Loucy (cell line): ENCODE results near the gene MEF2A.
"Not testable (repeated sequence)": the region's sequence is repeated elsewhere in the genome, so short reads cannot be mapped to it uniquely, and the experiment has no call there.

Experiments
- EZH2phosphoT487 ChIP-seq: fragments of 200-600 bp; IDR thresholded peaks from 2 replicates; pipeline ENCODE4 v1.6.1; 2018; ENCODE audit warnings: antibody characterized with exemption, mild to moderate bottlenecking, moderate library complexity, borderline replicate concordance
- TF ChIP-seq, protein P1 (sequence below): fragments of 200-600 bp; sonication (generic); conservative IDR thresholded peaks from 2 replicates; pipeline ENCODE4 v1.5.1; 2014; ENCODE audit warnings: mild to moderate bottlenecking, antibody characterized with exemption, low read length

DNA sequence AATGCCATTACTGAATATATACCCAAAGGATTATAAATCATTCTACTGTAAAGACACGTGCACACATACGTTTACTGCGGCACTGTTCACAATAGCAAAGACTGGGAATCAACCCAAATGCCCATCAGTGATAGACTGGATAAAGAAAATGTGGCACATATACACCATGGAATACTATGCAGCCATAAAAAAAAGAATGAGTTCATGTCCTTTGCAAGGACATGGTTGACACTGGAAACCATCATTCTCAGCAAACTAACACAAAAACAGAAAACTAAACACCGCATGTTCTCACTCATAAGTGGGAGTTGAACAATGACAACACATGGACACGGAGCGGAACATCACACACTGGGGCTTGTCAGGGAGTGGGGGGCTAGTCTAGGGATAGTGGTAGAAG, 100.3 kb downstream of the MEF2A start:
- TF ChIP-seq, protein P1, sequence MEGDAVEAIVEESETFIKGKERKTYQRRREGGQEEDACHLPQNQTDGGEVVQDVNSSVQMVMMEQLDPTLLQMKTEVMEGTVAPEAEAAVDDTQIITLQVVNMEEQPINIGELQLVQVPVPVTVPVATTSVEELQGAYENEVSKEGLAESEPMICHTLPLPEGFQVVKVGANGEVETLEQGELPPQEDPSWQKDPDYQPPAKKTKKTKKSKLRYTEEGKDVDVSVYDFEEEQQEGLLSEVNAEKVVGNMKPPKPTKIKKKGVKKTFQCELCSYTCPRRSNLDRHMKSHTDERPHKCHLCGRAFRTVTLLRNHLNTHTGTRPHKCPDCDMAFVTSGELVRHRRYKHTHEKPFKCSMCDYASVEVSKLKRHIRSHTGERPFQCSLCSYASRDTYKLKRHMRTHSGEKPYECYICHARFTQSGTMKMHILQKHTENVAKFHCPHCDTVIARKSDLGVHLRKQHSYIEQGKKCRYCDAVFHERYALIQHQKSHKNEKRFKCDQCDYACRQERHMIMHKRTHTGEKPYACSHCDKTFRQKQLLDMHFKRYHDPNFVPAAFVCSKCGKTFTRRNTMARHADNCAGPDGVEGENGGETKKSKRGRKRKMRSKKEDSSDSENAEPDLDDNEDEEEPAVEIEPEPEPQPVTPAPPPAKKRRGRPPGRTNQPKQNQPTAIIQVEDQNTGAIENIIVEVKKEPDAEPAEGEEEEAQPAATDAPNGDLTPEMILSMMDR = not testable (repeated sequence)
- TF ChIP-seq EZH2phosphoT487 = not testable (repeated sequence)
